Stimulated activated naive CD4-positive, alpha-beta T cell treated with Interleukin-2 at 50 U/mL for 16 hours (primary cell): ENCODE measurements around the gene PTPRB.
"Not testable (repeated sequence)": the region's sequence is repeated elsewhere in the genome, so short reads cannot be mapped to it uniquely, and the experiment has no call there.

Experiments
- DNase-seq: peaks from one replicate; lab custom pipeline; 2025; lab: John Stamatoyannopoulos, UW

PTPRB gene

GRCh38 chr12:70540996-70541395 lies 96.2 kb downstream of the PTPRB start:
- no peak for DNase-seq

DNA sequence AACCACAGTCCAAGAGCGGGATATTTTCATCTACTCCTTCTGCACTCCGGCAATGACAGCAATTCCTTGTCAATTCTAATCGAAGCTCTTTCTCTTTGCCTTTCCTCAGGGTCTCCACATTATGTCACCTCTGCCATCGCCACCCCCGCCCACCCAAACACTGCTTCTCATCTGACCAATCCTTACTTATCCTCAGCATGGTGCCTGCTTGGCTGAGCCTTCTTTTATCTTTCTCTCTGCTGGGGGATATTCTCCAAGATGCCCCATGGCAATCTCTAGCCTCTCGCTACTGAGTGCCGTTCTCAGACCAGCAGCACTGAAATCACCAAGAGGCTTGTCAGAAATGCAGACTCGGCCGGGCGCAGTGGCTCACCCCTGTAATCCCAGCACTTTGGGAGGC lies 100.6 kb downstream of the PTPRB start:
- no peak for DNase-seq

GRCh38 chr12:70535896-70536374 lies 101.3 kb downstream of the PTPRB start:
- DNase-seq: no peak

GRCh38 chr12:70534466-70534865 lies 102.8 kb downstream of the PTPRB start:
- DNase-seq: no peak

GRCh38 chr12:70529647-70530046 lies 107.6 kb downstream of the PTPRB start:
- no peak for DNase-seq

DNA sequence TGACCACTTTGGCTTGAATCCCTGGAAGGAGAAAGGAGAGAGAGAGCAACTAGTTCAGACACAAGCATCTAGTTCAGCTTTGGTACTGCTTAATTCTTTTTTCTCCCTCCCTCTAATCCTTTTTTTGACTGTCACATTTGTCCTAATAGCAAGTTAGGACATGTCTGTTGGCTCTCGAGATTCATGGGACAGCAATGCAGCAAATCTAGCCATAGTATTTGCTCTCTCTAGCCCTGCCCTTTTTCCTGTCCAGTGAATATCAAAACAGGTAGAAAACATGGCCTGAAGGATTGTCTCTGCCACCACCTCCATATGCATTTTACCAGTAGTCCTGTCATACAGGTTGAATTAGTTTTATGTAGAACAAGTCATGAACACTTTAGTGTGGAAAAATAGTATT lies 116.4 kb downstream of the PTPRB start:
- DNase-seq: no peak

DNA sequence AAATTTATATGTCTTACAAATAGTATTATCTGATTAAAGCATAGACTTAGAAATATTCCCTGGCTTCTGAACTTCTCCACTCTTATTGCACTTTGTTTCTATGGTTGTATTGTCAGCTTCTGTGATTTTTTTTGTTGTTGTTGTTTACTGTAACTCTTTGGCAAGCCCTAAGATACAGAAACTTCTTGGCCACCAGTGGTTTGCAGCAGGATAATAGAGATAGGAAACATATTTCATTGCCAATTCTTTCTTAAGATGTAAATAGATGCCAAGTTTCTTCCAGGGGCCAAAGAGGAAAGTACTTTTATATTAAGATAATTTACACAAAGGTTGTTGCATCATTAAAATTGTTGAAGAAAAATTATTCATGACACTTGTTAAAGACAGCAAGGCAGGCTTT lies 123.8 kb downstream of the PTPRB start:
- DNase-seq: no peak

DNA sequence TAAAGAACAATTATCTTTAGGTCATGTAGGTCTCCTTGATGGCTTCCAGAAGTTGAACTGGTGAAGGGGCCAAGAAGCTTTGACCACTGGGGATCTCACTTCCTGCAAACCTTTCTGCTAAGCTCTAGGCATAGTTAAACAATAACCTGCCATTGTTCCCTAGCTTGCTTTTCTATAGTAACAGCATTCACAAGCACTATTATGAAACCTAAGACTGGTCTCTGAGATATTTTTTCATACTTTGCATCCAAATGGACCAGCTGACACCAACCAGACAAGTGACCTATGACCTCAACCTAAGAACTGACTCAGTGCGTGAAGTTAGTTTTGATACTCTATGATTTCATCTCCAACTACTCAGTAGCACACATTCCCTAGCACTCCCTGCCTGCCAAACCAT lies 129.1 kb downstream of the PTPRB start:
- no peak for DNase-seq

GRCh38 chr12:70507442-70507841 lies 129.8 kb downstream of the PTPRB start:
- no peak for DNase-seq

- DNase-seq: no peak
Measured at GRCh38 chr12:70497508-70497907, 139.7 kb downstream of the PTPRB start.

GRCh38 chr12:70492904-70493303 lies 144.3 kb downstream of the PTPRB start:
- DNase-seq: not testable (repeated sequence)

DNA sequence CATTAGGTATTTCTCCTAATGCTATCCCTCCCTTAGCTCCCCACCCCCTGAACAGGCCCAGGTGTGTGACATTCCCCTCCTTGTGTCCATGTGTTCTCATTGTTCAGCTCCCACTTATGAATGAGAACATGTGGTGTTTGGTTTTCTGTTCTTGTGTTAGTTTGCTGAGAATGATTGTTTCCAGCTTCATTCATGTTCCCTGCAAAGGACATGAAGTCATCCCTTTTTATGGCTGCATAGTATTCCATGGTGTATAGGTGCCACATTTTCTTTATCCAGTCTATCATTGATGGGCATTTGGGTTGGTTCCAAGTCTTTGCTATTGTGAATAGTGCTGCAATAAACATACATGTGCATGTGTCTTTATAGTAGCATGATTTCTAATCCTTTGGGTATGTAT lies 146.3 kb downstream of the PTPRB start:
- not testable (repeated sequence) for DNase-seq

DNA sequence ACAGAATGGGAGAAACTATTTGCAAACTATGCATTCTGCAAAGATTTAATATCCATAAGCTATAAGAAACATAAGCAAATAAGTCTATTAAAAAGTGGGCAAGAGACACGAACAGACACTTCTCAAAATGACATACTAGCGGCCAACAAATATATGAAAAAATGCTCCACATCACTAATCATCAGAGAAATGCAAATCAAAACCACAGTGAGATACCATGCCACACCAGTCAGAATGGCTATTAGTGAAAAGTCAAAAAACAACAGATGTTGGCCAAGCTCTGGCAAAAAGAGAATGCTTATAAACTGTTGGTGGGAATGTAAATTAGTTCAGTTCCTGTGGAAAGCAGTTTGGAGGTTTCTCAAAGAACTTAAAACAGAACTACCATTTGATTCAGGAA lies 149.8 kb downstream of the PTPRB start:
- DNase-seq: no peak

DNA sequence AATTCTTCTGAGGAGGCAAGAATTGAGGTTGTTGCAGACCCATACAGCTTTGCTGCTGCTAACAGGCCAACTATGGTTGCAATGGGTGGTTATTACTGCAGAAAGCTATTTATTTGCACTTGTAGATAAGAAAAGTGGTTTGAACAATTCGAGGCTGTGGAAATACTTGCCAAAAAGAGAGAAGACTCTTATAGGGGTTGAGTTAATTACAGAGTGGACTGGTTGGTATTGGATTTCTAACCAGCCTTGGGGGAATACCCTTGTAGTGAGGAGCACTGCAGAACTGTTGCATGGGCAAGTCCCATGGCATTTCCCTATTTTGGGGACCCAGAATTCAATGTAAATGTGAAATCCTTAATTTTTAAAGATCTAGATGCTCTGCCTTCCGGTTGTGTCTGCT lies 150.6 kb downstream of the PTPRB start:
- no peak for DNase-seq

GRCh38 chr12:70485704-70486103 lies 151.5 kb downstream of the PTPRB start:
- DNase-seq: no peak

GRCh38 chr12:70484464-70484863 lies 152.8 kb downstream of the PTPRB start:
- DNase-seq: no peak

DNA sequence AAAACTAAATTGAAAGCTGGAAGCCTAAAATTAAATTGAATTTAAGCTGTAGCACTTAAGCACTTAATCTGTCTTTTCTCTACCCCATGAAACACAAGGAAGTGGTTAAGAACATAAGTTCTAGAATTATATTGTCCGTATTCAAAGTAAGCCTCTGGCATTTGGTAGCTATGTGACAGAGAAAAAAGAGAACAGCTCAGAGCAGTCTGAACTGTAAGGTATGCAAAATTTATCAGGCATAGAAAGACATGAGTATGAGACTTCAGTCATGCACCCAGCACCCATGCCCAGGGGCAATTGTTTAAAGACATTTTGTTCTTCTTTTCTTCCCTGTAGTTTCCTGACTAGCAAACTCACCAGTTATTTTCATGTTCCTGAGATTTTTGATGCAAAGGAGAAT lies 154.5 kb downstream of the PTPRB start:
- no peak for DNase-seq

GRCh38 chr12:70469221-70469820 lies 167.9 kb downstream of the PTPRB start:
- no peak for DNase-seq

DNA sequence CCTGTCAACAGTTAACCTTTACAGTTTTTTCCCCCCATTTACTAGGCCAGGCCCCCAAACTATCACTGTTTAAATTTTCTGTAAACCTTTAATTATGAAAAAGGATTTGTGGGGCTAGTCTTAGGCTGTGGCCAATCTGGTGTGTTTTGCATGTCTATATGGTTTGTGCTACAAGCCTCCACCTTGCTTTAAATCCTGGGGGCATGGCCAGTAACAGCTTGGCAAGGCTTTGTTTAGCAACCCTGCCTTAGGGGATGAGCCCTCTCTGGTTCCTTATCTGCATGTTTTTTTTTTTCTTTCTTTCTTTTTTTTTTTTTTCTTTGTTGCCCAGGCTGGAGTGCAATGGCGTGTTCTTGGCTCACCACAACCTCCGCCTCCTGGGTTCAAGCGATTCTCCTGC lies 168.5 kb downstream of the PTPRB start:
- no peak for DNase-seq

- no peak for DNase-seq
Measured at GRCh38 chr12:70467918-70468733, 169.1 kb downstream of the PTPRB start.

DNA sequence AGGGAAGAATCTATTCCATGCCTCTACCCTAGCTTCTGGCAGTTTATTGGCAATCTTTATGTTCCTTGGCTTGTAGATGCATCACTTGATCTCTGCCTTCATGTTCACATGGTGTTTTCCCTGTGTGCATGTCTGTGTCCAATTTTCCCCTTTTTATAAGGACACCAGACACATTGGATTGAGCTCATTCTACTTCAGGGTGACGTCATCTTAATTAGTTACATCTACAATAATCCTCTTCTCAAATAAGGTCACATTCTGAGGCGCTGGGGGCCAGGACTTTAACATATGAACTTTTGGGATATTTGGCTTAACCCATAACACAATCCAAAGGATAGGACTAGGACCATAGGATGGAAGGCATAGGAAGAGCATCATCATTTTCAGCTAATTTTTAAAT lies 169.8 kb downstream of the PTPRB start:
- DNase-seq: no peak

GRCh38 chr12:70466753-70467152 lies 170.5 kb downstream of the PTPRB start:
- DNase-seq: no peak
